ENCODE data around the gene SSH3. TPM values are rescaled to one million over a fixed set of nuclear protein-coding genes. Genes with fewer than 3 reads are reported as not detected.

Gene SSH3
- total and polyA plus RNA-seq, 4 donors = 4.8 to 10.4 (median 8.1) TPM

DNA sequence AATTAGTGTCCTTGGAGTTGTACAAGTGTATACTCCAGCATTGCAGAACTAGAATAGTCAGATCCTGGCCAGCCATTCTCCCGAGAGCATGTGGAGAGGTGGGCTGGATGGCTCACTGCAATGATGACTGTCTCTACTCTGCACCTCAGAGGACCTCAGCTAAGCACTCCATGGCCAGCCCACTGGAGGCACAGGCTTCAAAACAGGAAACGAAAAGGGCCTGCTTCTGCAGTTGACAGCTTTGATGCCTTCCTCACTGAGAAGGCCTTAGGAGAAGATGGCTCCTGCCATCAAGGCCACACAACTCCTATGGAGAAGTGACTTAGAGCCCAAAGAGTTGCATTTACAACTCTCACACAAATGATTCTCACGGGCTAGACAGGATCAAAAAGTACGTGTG lies 40.9 kb downstream of the SSH3 start:
- Histone ChIP-seq H3K9me3 (ENCODE audit: control insufficient read depth in 4 of 4, low read length in 3 of 4) (no peaks in the 10 kb centered on the region), H3K36me3 (ENCODE audit: control insufficient read depth in 4 of 4, insufficient read depth in 3 of 4, low read depth in 1 of 4, low read length in 3 of 4) (no peaks in the 10 kb centered on the region), H3K9ac (ENCODE audit: low read depth in 1 of 2, low read length in 2 of 2) (no peak overlapping the region), H3K4me1 (ENCODE audit: control insufficient read depth in 4 of 4, insufficient read depth in 4 of 4, low read length in 3 of 4) (no peaks in the 10 kb centered on the region), H3K4me3 (ENCODE audit: low read depth in 1 of 3, low read length in 3 of 3) (no peak overlapping the region), H3K27ac (ENCODE audit: low read depth in 1 of 2, low read length in 2 of 2) (no peak overlapping the region), H3K27me3 (ENCODE audit: control insufficient read depth in 4 of 4, insufficient read depth in 4 of 4, low read length in 3 of 4) (no peaks in the 10 kb centered on the region)
- DNase-seq (ENCODE audit: low spot score) = no peak
- WGBS = 85% methylated on average over 4 of the region's 4 CpGs
- TF ChIP-seq FOXA2 (IDR thresholded peaks at IDR 0.05) (no peak), JUND (IDR thresholded peaks at IDR 0.05) (no peak), HNF4G (IDR thresholded peaks at IDR 0.05) (no peak), FOXA1 (IDR thresholded peaks at IDR 0.05) (no peak)
- TF ChIP-seq, protein P1, sequence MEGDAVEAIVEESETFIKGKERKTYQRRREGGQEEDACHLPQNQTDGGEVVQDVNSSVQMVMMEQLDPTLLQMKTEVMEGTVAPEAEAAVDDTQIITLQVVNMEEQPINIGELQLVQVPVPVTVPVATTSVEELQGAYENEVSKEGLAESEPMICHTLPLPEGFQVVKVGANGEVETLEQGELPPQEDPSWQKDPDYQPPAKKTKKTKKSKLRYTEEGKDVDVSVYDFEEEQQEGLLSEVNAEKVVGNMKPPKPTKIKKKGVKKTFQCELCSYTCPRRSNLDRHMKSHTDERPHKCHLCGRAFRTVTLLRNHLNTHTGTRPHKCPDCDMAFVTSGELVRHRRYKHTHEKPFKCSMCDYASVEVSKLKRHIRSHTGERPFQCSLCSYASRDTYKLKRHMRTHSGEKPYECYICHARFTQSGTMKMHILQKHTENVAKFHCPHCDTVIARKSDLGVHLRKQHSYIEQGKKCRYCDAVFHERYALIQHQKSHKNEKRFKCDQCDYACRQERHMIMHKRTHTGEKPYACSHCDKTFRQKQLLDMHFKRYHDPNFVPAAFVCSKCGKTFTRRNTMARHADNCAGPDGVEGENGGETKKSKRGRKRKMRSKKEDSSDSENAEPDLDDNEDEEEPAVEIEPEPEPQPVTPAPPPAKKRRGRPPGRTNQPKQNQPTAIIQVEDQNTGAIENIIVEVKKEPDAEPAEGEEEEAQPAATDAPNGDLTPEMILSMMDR (IDR thresholded peaks at IDR 0.05; ENCODE audit: low read depth, low read length, missing input control) = no peak
- TF ChIP-seq, protein P2, sequence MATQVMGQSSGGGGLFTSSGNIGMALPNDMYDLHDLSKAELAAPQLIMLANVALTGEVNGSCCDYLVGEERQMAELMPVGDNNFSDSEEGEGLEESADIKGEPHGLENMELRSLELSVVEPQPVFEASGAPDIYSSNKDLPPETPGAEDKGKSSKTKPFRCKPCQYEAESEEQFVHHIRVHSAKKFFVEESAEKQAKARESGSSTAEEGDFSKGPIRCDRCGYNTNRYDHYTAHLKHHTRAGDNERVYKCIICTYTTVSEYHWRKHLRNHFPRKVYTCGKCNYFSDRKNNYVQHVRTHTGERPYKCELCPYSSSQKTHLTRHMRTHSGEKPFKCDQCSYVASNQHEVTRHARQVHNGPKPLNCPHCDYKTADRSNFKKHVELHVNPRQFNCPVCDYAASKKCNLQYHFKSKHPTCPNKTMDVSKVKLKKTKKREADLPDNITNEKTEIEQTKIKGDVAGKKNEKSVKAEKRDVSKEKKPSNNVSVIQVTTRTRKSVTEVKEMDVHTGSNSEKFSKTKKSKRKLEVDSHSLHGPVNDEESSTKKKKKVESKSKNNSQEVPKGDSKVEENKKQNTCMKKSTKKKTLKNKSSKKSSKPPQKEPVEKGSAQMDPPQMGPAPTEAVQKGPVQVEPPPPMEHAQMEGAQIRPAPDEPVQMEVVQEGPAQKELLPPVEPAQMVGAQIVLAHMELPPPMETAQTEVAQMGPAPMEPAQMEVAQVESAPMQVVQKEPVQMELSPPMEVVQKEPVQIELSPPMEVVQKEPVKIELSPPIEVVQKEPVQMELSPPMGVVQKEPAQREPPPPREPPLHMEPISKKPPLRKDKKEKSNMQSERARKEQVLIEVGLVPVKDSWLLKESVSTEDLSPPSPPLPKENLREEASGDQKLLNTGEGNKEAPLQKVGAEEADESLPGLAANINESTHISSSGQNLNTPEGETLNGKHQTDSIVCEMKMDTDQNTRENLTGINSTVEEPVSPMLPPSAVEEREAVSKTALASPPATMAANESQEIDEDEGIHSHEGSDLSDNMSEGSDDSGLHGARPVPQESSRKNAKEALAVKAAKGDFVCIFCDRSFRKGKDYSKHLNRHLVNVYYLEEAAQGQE (IDR thresholded peaks at IDR 0.05) = no peak

DNA sequence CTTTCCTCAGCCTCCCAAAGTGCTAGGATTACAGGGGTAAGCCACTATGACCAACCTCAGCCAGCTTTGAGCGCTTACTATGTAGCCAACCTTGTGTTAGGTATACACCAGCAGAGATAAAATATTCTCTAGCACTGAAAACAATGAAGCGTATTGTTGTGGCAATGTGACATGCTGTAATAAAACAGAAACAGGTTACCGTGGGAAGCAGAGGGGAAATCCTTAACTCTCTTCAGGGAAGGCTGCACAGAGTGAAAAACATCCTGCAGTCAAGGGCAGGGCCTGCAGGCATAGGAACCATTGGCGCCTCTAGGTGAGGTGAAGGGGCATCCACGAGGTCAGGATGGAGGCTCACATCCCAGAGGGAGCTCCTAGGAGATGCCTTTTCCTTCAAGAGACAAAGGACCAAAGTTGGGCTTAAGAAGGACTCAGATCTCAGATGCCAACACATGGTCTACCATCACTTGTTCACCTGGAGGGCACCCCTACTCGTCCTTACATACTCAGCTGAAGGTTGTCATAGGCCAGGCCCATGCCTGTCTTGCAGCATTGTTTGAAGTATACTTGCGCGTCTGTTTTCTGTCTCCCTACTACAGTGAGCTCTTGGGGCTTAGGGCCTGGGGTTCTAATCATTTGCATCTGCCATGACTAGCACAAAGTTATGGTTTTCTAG lies 42.1 kb downstream of the SSH3 start:
- Histone ChIP-seq H3K27ac (ENCODE audit: low read depth in 1 of 2, low read length in 2 of 2) (no peak overlapping the region), H3K9me3 (ENCODE audit: control insufficient read depth in 4 of 4, low read length in 3 of 4) (no peaks in the 10 kb centered on the region), H3K4me3 (ENCODE audit: low read depth in 1 of 3, low read length in 3 of 3) (no peak overlapping the region), H3K36me3 (ENCODE audit: control insufficient read depth in 4 of 4, insufficient read depth in 3 of 4, low read depth in 1 of 4, low read length in 3 of 4) (no peaks in the 10 kb centered on the region), H3K27me3 (ENCODE audit: control insufficient read depth in 4 of 4, insufficient read depth in 4 of 4, low read length in 3 of 4) (no peaks in the 10 kb centered on the region), H3K4me1 (ENCODE audit: control insufficient read depth in 4 of 4, insufficient read depth in 4 of 4, low read length in 3 of 4) (no peaks in the 10 kb centered on the region), H3K9ac (ENCODE audit: low read depth in 1 of 2, low read length in 2 of 2) (no peak overlapping the region)
- 79% methylated on average over 8 of the region's 8 CpGs for WGBS
- no peak for TF ChIP-seq HNF4G (IDR thresholded peaks at IDR 0.05)
- TF ChIP-seq, protein P1 (IDR thresholded peaks at IDR 0.05; ENCODE audit: low read depth, low read length, missing input control) = no peak
- DNase-seq (ENCODE audit: low spot score) = no peak

All from liver (tissue), 9 donors.